GM23338 (cell line): Measurements from ENCODE around the gene DOLPP1. TPM values are rescaled to one million over a fixed set of nuclear protein-coding genes. Genes with fewer than 3 reads are reported as not detected.

ENCODE experiments used
- ATAC-seq: fragments of 200-7000 bp; cut with Tn5 transposase; 3 replicates; pipeline ENCODE4 v1.9.1; 2020
- DNase-seq: peaks from one replicate; pipeline ENCODE4 v3.0.0-alpha.2; 2015; ENCODE audit warnings: low spot score
- H2AFZ ChIP-seq: fragments of 200-600 bp; sonication (generic); 2 replicates; pipeline ENCODE4 v1.8.0; 2016; ENCODE audit warnings: antibody characterized with exemption, mild to moderate bottlenecking, moderate library complexity
- H3F3A ChIP-seq: fragments of 200-600 bp; sonication (generic); replicated peaks from 2 replicates; pipeline ENCODE4 v1.8.0; 2017; ENCODE audit warnings: antibody characterized with exemption, mixed run types, low read depth
- H3K27ac ChIP-seq: fragments of 200-600 bp; sonication (generic); 2 replicates; pipeline ENCODE4 v1.6.1; 2016; ENCODE audit warnings: low read depth
- H3K27me3 ChIP-seq: fragments of 200-600 bp; sonication (generic); 2 replicates; pipeline ENCODE4 v1.8.0; 2016; ENCODE audit warnings: mild to moderate bottlenecking, mixed run types, moderate library complexity; ENCODE audit not compliant: insufficient read depth
- H3K36me3 ChIP-seq: fragments of 200-600 bp; sonication (generic); 2 replicates; pipeline ENCODE4 v1.8.0; 2016; ENCODE audit warnings: mild to moderate bottlenecking; ENCODE audit not compliant: insufficient read depth
- H3K4me1 ChIP-seq: fragments of 200-600 bp; sonication (generic); 2 replicates; pipeline ENCODE4 v1.8.0; 2016; ENCODE audit warnings: mild to moderate bottlenecking, moderate library complexity; ENCODE audit not compliant: insufficient read depth
- H3K4me2 ChIP-seq: fragments of 200-600 bp; sonication (generic); 2 replicates; pipeline ENCODE4 v1.7.1; 2017; ENCODE audit warnings: mixed run types
- H3K4me3 ChIP-seq: fragments of 200-600 bp; sonication (generic); 2 replicates; pipeline ENCODE4 v1.6.1; 2016; ENCODE audit warnings: mixed run types
- H3K79me2 ChIP-seq: fragments of 200-600 bp; sonication (generic); replicated peaks from 2 replicates; pipeline ENCODE4 v1.8.0; 2017; ENCODE audit warnings: mild to moderate bottlenecking; ENCODE audit not compliant: insufficient read depth
- H3K9me2 ChIP-seq: fragments of 200-600 bp; sonication (generic); 2 replicates; pipeline ENCODE4 v1.8.0; 2017; ENCODE audit not compliant: insufficient read depth
- H4K20me1 ChIP-seq: fragments of 200-600 bp; sonication (generic); replicated peaks from 2 replicates; pipeline ENCODE4 v1.8.0; 2017; ENCODE audit warnings: mild to moderate bottlenecking; ENCODE audit not compliant: insufficient read depth
- H3K27ac Mint-ChIP-seq: 2 replicates; pipeline ENCODE4 v1.8.0; 2020; ENCODE audit warnings: inconsistent platforms, mild to moderate bottlenecking, moderate library complexity, mixed read lengths
- H3K27me3 Mint-ChIP-seq: 3 replicates; pipeline ENCODE4 v1.8.0; 2022; ENCODE audit warnings: low read depth, mild to moderate bottlenecking, moderate library complexity, mixed read lengths, inconsistent platforms; ENCODE audit not compliant: insufficient read depth, poor library complexity
- H3K36me3 Mint-ChIP-seq: 3 replicates; pipeline ENCODE4 v1.8.0; 2021; ENCODE audit warnings: low read depth, mild to moderate bottlenecking, inconsistent platforms, moderate library complexity, mixed read lengths
- H3K4me1 Mint-ChIP-seq: 3 replicates; pipeline ENCODE4 v1.8.0; 2020; ENCODE audit warnings: mild to moderate bottlenecking, inconsistent platforms, mixed read lengths
- H3K4me3 Mint-ChIP-seq: 3 replicates; pipeline ENCODE4 v1.8.0; 2021; ENCODE audit warnings: moderate library complexity, mild to moderate bottlenecking, inconsistent platforms, mixed read lengths
- H3K9me3 Mint-ChIP-seq: 3 replicates; pipeline ENCODE4 v1.8.0; 2020; ENCODE audit warnings: moderate library complexity, mild to moderate bottlenecking, inconsistent platforms, mixed read lengths
- CREB1 ChIP-seq: fragments of 250-450 bp; sonication (Bioruptor Pico); IDR thresholded peaks from 2 replicates; pipeline ENCODE4 v1.5.0; 2020; ENCODE audit warnings: low read depth, mild to moderate bottlenecking, moderate library complexity
- CTCF ChIP-seq, 2 experiments: fragments of 200-600 bp in 1 of 2; sonication (generic) in 1 of 2; conservative IDR thresholded peaks; 2 replicates each; pipeline versions ENCODE4 v1.5.1 to v1.6.1; 2016 to 2017; ENCODE audit warnings: antibody characterized with exemption in 2 of 2, low read depth in 2 of 2, mild to moderate bottlenecking in 2 of 2, moderate library complexity in 1 of 2
- ETS1 ChIP-seq: IDR thresholded peaks from 2 replicates; pipeline ENCODE4 v1.6.1; 2016; ENCODE audit warnings: antibody characterized with exemption
- EZH2 ChIP-seq: fragments of 200-600 bp; sonication (generic); IDR thresholded peaks from one replicate; pipeline ENCODE4 v1.8.0; 2017; ENCODE audit warnings: antibody characterized with exemption, mild to moderate bottlenecking, low read depth; ENCODE audit not compliant: unreplicated experiment
- EZH2phosphoT487 ChIP-seq: fragments of 200-600 bp; sonication (generic); IDR thresholded peaks from one replicate; pipeline ENCODE4 v1.8.1; 2018; ENCODE audit warnings: antibody characterized with exemption; ENCODE audit not compliant: unreplicated experiment
- JUNB ChIP-seq: IDR thresholded peaks from one replicate; pipeline ENCODE4 v1.6.1; 2016; ENCODE audit warnings: antibody characterized with exemption; ENCODE audit not compliant: unreplicated experiment
- POLR2AphosphoS5 ChIP-seq: IDR thresholded peaks from 2 replicates; pipeline ENCODE4 v1.6.1; 2016; ENCODE audit warnings: antibody characterized with exemption, low read depth
- ZNF114 ChIP-seq: fragments of 250-450 bp; sonication (Bioruptor Pico); IDR thresholded peaks from 2 replicates; pipeline ENCODE4 v1.5.0; 2020; ENCODE audit warnings: mild to moderate bottlenecking, moderate library complexity
- ZNF462 ChIP-seq: fragments of 250-450 bp; sonication (Bioruptor Pico); IDR thresholded peaks from 2 replicates; pipeline ENCODE4 v1.5.0; 2020; ENCODE audit warnings: mild to moderate bottlenecking, moderate library complexity
- polyA plus RNA-seq: library from polyadenylated mRNA; unstranded; fragments of >200 nt; fragmentation: Nextera tagmentation; extraction: Ambion mirVana; gene quantifications from 2 replicates; pipeline ENCODE4 v1.2.1, GENCODE V29; 2016
- total RNA-seq: library from RNA; depleted of rRNA; stranded (reverse); fragments of >200 nt; shearing (Covaris generic); gene quantifications from 2 replicates; pipeline ENCODE4 v1.2.3, GENCODE V29; 2014

DOLPP1 gene
- total and polyA plus RNA-seq, 2 experiments from 2014 or later, result 23.3 to 31.9 TPM

GRCh38 chr9:129084087-129084486, 3.2 kb downstream of the DOLPP1 start:
- H3F3A ChIP-seq, result 0 out of 2 replicates have a peak, but pooled peaks cover 4% of the 10 kb centered on the region
- no peak for ATAC-seq

More at GRCh38 chr9:129084087-129084486, 3.2 kb downstream of the DOLPP1 start:
- Histone ChIP-seq H3K4me1 (peaks cover 5% of the 10 kb centered on the region; the same call in 1 of the 2 replicates), H3K27ac (no peak overlapping the region), H2AFZ (no peak overlapping the region), H3K36me3 (no peaks in the 10 kb centered on the region), H3K4me2 (no peak overlapping the region), H3K9me2 (no peaks in the 10 kb centered on the region), H4K20me1 (no peaks in the 10 kb centered on the region; the same call in 1 of the 2 replicates), H3K79me2 (peaks cover 30% of the 10 kb centered on the region), H3K27me3 (no peaks in the 10 kb centered on the region), H3K4me3 (no peak overlapping the region)
- H3K4me1 Mint-ChIP-seq, result peaks cover 3% of the 10 kb centered on the region
- H3K27ac Mint-ChIP-seq, result no peak overlapping the region
- TF ChIP-seq POLR2AphosphoS5 (no peak), ZNF462 (no peak), CREB1 (no peak), EZH2phosphoT487 (no peak), ETS1 (no peak), JUNB (no peak), CTCF (conservative IDR thresholded peaks at IDR 0.05; ENCODE audit: low read depth in 2 of 2) (no peak), ZNF114 (no peak), EZH2 (no peak)
- H3K4me3 Mint-ChIP-seq, result no peak overlapping the region
- no peak for DNase-seq
- peaks cover 17% of the 10 kb centered on the region for H3K36me3 Mint-ChIP-seq
- H3K9me3 Mint-ChIP-seq, result no peaks in the 10 kb centered on the region
- H3K27me3 Mint-ChIP-seq, result peaks cover 16% of the 10 kb centered on the region
